Measurements from ENCODE around the gene FANCI.

The FANCI gene

GRCh38 chr15:89319678-89320077 lies 75.9 kb downstream of the FANCI start:
- no peaks in the 10 kb centered on the region for H3K9me2 ChIP-seq (replicated peaks; ENCODE audit: insufficient read depth, low read length)
- H3K79me2 ChIP-seq (ENCODE audit: low read length), result peaks cover 40% of the 10 kb centered on the region
- no peak overlapping the region for H3K4me3 ChIP-seq (ENCODE audit: low read length)
- peaks cover 2% of the 10 kb centered on the region; the same call in 1 of the 2 replicates for H4K20me1 ChIP-seq (ENCODE audit: insufficient read depth, low read length)
- no peak overlapping the region for H3K4me2 ChIP-seq (ENCODE audit: low read depth, low read length)
- no peak overlapping the region for H3K9ac ChIP-seq (ENCODE audit: low read length)
- H3F3A ChIP-seq (ENCODE audit: insufficient read depth, low read length), result 0 out of 2 replicates have a peak, but pooled peaks cover 6% of the 10 kb centered on the region
- H2AFZ ChIP-seq (ENCODE audit: low read length), result no peak overlapping the region
- H3K36me3 ChIP-seq (replicated peaks; ENCODE audit: insufficient read depth, low read length), result peaks cover 25% of the 10 kb centered on the region
- TF ChIP-seq EZH2 (optimal IDR thresholded peaks at IDR 0.05; ENCODE audit: low read depth, low read length), result no peak
- TF ChIP-seq EZH2phosphoT487 (IDR thresholded peaks at IDR 0.05; ENCODE audit: low read length), result no peak
- TF ChIP-seq CTCF (IDR thresholded peaks at IDR 0.05; ENCODE audit: low read length), result no peak
- H3K27ac ChIP-seq (ENCODE audit: low read length), result no peak overlapping the region
- H3K4me1 ChIP-seq (ENCODE audit: low read length), result no peaks in the 10 kb centered on the region
- no peak for DNase-seq
- no peaks in the 10 kb centered on the region for H3K9me3 ChIP-seq (replicated peaks; ENCODE audit: insufficient read depth, low read length)
- H3K27me3 ChIP-seq (replicated peaks; ENCODE audit: insufficient read depth, low read length), result no peaks in the 10 kb centered on the region

- no peak for TF ChIP-seq EZH2 (optimal IDR thresholded peaks at IDR 0.05; ENCODE audit: low read depth, low read length)
- no peak for TF ChIP-seq CTCF (IDR thresholded peaks at IDR 0.05; ENCODE audit: low read length)
- no peak overlapping the region for H2AFZ ChIP-seq (ENCODE audit: low read length)
- H3K9me3 ChIP-seq (replicated peaks; ENCODE audit: insufficient read depth, low read length), result no peaks in the 10 kb centered on the region
- H3K9ac ChIP-seq (ENCODE audit: low read length), result no peak overlapping the region
- no peak for DNase-seq
- H4K20me1 ChIP-seq (ENCODE audit: insufficient read depth, low read length), result peaks cover 2% of the 10 kb centered on the region; the same call in 1 of the 2 replicates
- H3K27ac ChIP-seq (ENCODE audit: low read length), result no peak overlapping the region
- H3K79me2 ChIP-seq (ENCODE audit: low read length), result peaks cover 41% of the 10 kb centered on the region
- no peaks in the 10 kb centered on the region for H3K9me2 ChIP-seq (replicated peaks; ENCODE audit: insufficient read depth, low read length)
- 0 out of 2 replicates have a peak, but pooled peaks cover 6% of the 10 kb centered on the region for H3F3A ChIP-seq (ENCODE audit: insufficient read depth, low read length)
- peaks cover 27% of the 10 kb centered on the region for H3K36me3 ChIP-seq (replicated peaks; ENCODE audit: insufficient read depth, low read length)
- no peak overlapping the region for H3K4me3 ChIP-seq (ENCODE audit: low read length)
- no peaks in the 10 kb centered on the region for H3K27me3 ChIP-seq (replicated peaks; ENCODE audit: insufficient read depth, low read length)
- H3K4me1 ChIP-seq (ENCODE audit: low read length), result no peaks in the 10 kb centered on the region
- H3K4me2 ChIP-seq (ENCODE audit: low read depth, low read length), result no peak overlapping the region
Measured at GRCh38 chr15:89320200-89320599, 76.4 kb downstream of the FANCI start.

- Histone ChIP-seq H4K20me1 (ENCODE audit: insufficient read depth, low read length) (peaks cover 2% of the 10 kb centered on the region; the same call in 1 of the 2 replicates), H3K9ac (ENCODE audit: low read length) (no peak overlapping the region), H3K27ac (ENCODE audit: low read length) (no peak overlapping the region), H3K79me2 (ENCODE audit: low read length) (peaks cover 51% of the 10 kb centered on the region), H3K36me3 (replicated peaks; ENCODE audit: insufficient read depth, low read length) (peaks cover 27% of the 10 kb centered on the region), H3F3A (ENCODE audit: insufficient read depth, low read length) (0 out of 2 replicates have a peak, but pooled peaks cover 2% of the 10 kb centered on the region), H3K4me3 (ENCODE audit: low read length) (no peak overlapping the region), H3K9me3 (replicated peaks; ENCODE audit: insufficient read depth, low read length) (no peaks in the 10 kb centered on the region), H3K4me1 (ENCODE audit: low read length) (no peaks in the 10 kb centered on the region), H3K9me2 (replicated peaks; ENCODE audit: insufficient read depth, low read length) (no peaks in the 10 kb centered on the region), H3K27me3 (replicated peaks; ENCODE audit: insufficient read depth, low read length) (no peaks in the 10 kb centered on the region), H2AFZ (ENCODE audit: low read length) (no peak overlapping the region), H3K4me2 (ENCODE audit: low read depth, low read length) (no peak overlapping the region)
- TF ChIP-seq EZH2 (optimal IDR thresholded peaks at IDR 0.05; ENCODE audit: low read depth, low read length), result no peak
- TF ChIP-seq CTCF (IDR thresholded peaks at IDR 0.05; ENCODE audit: low read length), result peak; percentile 10; the same call in 1 of the 2 replicates
- DNase-seq, result no peak
Measured at GRCh38 chr15:89321521-89322410, 78.0 kb downstream of the FANCI start.
